SH-SY5Y (cell line): ENCODE results near the gene DCBLD1.

Source experiments
- GATA2 ChIP-seq: IDR thresholded peaks from 2 replicates; pipeline ENCODE4 v1.6.1; 2011; ENCODE audit warnings: mild to moderate bottlenecking, low read depth, low read length
- GATA3 ChIP-seq: IDR thresholded peaks from 2 replicates; pipeline ENCODE4 v1.6.1; 2011; ENCODE audit warnings: low read depth, mild to moderate bottlenecking, low read length, moderate library complexity

DNA sequence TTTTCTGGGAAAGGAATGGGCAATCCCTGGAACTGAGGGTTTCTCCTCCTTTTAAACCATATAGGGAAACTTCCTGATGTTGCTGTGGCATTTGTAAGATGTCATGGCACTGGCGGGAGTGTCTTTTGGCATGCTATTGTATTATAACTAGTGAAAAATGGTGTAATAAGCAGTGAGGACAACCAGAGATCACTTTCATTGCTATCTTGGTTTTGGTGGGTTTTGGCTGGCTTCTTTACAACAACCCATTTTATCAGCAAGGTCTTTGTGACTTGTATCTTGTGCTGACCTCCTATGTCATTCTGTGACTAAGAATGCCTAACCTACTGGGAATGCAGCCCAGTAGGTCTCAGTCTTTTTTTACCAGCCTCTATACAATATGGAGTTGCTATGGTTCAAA, 9.1 kb upstream of the DCBLD1 start:
- no peak for TF ChIP-seq GATA2
- no peak for TF ChIP-seq GATA3
